Activated CD8-positive, alpha-beta memory T cell treated with anti-CD3 and anti-CD28 coated beads, Interleukin-2, amount 50 U/mL, for 1 hour (primary cell): ENCODE results near the gene TLCD2.
A peak's percentile ranks its signal among the peaks of the same experiment; 100 is the strongest.
"Not testable (repeated sequence)": the region's sequence is repeated elsewhere in the genome, so short reads cannot be mapped to it uniquely, and the experiment has no call there.

Experiments used
- DNase-seq: peaks from one replicate; pipeline ENCODE4 v3.0.0-alpha.2; 2020; ENCODE audit errors: extremely low read depth

TLCD2 gene

DNA sequence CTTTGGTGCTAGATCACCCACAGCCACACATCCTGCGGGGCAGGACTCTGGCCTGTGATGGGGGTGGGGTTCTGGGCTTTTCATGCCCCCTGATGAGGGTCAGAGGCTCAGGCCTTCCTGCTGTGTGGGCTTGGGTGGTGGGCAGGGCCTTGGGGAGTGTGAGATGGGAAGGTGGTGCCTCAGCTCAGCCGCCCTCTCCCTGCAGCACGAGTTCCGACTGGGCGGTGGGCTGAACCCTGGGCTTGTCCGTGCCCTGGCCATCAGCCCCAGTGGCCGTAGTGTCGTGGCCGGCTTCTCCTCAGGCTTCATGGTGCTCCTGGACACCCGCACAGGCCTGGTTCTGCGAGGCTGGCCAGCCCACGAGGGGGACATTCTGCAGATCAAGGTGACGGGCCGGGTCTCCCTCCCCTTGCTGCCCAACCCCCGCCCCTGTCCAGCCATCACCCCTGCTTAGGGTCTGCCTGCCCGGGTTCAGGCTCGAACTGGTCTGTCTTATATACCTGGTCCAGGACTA, 25.7 kb upstream of the TLCD2 start:
- no peak for DNase-seq

DNA sequence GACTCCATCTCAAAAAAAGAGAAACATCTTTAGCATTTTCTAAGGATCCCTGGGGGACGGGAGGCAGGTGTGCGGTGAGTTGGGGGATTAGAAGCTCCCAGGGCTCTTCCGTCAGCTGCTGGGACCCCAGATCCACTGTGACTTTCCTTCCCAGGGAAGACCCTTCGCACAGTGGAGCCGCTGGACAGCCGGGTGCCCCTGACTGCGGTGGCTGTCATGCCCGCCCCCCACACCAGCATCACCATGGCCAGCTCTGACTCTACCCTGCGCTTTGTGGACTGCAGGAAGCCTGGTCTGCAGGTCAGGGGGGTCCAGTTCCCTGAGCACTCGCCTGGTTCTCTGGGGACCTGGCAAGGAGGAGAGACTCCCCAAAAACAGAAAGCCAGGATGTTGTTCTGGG, 25.2 kb upstream of the TLCD2 start:
- DNase-seq: no peak

- DNase-seq: no peak
These were observed 23.6 kb upstream of the TLCD2 start for GRCh38 chr17:1733759-1734158.

- DNase-seq: no peak
These were observed 22.7 kb upstream of the TLCD2 start for GRCh38 chr17:1732833-1733321.

DNA sequence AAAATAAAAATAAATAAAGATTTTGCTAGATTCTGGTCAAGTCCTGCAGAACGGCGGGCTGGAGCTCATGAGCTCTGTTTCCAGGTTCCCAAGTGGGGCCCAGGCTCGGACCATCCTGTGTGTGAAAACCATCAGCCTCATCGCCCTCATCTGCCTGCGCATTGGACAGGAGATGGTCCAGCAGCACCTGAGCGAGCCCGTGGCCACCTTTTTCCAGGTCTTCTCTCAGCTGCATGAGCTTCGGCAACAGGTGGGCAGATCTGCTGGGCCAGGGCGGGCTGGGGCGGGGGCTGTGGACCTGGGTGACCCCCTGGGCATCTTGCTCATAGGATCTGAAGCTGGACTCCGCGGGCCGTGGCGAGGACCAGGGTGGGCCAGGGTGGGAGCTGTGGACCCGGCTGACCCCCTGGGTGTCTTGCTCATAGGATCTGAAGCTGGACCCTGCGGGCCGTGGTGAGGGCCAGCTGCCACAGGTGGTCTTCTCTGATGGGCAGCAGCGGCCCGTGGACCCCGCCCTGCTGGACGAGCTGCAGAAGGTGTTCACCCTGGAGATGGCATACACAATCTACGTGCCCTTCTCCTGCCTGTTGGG, 22.2 kb upstream of the TLCD2 start:
- DNase-seq: no peak

DNA sequence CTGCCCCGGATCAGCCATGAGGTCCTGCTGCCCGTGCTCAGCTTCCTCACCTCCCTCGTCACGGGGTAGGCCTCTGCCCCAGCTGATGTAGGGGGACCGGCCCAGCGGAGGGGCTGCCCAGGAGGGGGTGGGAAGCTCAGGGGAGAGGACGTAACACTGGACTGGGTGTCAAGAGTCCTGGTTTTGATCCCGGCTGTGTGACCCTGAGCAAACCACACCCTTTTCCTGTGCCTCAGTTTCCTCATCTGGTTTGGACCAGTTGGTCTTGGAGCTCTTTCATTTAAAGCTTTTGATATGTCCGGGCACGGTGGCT, 21.0 kb upstream of the TLCD2 start:
- DNase-seq: no peak

DNA sequence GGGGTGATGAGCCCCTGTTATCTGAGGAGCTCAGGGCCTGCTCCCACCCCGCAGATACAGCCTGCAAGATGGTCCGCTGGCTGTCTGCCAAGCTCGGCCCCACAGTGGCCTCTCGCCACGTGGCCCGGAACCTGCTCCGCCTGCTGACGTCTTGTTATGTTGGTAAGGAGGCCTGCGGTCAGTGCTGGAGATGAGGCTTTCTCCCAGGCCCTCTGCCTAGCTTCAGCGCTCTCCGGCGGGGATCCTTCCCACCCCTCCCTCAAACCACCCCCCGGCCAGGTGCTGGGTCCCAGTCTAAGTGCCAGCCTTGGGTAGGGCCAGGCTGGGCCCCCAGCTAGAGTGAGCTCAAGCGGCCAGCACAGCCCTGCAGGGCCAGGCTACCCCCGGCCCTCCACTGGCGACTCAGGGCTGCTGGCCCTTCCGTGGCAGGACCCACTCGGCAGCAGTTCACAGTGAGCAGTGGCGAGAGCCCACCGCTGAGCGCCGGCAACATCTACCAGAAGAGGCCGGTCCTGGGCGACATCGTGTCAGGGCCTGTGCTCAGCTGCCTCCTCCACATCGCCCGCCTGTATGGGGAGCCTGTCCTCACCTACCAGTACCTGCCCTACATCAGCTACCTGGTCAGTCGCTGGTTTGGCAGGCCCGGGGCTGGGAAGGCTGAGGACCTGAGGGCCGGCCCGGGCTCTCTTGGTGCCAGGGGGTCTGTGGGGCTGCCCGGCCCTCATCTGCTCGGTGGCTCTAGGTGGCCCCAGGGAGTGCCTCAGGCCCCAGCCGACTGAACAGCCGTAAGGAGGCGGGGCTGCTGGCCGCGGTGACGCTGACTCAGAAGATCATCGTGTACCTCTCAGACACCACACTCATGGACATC, 20.4 kb upstream of the TLCD2 start:
- DNase-seq: no peak

DNA sequence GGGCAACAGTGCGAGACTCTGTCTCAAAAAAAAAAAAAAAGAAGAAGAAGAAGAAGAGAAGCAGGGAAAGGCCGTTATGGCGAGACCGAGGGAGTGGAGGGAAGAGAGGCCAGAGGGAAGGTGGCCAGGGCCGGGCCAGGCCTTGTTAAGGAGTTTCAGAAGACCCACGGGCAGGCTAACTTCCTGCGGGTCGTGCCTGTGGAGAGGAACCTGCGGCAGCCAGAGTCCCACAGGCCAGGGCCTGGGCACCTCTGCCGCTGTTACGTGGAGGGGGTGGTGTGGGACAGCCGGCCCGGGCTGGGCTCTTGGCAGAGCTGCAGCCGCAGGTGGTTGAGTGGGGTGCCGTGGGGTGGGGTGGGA, 19.8 kb upstream of the TLCD2 start:
- no peak for DNase-seq

DNA sequence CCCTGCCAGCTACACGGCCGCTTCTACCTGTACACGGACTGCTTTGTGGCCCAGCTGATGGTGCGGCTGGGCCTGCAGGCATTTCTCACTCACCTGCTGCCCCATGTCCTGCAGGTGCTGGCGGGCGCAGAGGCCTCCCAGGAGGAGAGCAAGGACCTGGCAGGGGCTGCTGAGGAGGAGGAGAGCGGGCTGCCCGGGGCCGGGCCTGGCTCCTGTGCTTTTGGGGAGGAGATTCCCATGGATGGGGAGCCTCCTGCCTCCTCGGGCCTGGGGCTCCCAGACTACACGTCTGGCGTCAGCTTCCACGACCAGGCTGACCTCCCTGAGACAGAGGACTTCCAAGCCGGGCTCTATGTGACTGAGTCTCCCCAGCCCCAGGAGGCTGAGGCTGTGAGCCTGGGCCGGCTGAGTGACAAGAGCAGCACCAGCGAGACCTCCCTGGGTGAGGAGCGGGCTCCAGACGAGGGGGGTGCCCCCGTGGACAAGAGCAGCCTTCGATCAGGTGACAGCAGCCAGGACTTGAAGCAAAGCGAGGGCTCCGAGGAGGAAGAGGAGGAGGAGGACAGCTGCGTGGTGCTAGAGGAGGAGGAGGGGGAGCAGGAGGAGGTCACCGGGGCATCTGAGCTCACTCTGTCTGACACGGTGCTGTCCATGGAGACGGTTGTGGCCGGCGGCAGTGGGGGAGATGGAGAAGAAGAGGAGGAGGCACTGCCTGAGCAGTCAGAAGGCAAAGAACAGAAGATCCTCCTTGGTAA, 17.9 kb upstream of the TLCD2 start:
- no peak for DNase-seq

DNA sequence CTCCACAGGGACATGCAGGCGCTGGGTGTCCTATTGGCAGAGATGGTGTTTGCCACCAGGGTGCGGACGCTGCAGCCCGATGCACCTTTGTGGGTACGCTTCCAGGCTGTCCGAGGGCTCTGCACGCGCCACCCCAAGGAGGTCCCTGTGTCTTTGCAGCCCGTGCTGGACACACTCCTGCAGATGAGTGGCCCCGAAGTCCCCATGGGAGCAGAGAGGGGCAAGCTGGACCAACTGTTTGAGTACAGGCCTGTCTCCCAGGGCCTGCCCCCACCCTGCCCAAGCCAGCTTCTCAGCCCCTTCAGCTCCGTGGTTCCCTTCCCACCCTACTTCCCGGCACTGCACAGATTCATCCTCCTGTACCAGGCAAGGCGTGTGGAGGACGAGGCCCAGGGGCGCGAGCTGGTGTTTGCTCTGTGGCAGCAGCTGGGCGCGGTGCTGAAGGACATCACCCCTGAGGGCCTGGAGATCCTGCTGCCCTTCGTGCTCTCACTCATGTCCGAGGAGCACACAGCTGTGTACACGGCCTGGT, 17.1 kb upstream of the TLCD2 start:
- DNase-seq: no peak

DNA sequence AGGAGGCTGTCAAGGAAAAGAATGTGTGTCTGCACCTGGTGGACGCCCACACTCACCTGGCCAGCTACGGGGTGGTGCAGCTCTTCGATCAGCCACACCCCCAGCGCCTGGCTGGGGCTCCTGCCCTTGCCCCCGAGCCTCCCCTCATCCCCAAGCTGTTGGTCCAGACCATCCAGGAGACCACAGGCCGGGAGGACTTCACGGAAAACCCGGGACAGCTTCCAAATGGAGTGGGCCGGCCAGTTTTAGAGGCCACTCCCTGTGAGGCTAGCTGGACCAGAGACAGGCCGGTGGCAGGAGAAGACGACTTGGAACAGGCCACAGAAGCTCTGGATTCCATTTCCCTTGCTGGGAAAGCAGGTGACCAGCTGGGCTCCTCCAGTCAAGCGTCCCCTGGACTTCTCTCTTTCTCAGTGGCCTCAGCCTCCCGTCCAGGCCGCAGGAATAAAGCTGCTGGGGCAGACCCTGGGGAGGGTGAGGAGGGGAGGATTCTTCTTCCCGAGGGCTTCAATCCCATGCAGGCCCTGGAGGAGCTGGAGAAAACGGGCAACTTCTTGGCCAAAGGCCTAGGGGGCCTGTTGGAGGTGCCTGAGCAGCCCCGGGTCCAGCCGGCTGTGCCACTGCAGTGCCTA, 16.6 kb upstream of the TLCD2 start:
- DNase-seq: no peak

DNA sequence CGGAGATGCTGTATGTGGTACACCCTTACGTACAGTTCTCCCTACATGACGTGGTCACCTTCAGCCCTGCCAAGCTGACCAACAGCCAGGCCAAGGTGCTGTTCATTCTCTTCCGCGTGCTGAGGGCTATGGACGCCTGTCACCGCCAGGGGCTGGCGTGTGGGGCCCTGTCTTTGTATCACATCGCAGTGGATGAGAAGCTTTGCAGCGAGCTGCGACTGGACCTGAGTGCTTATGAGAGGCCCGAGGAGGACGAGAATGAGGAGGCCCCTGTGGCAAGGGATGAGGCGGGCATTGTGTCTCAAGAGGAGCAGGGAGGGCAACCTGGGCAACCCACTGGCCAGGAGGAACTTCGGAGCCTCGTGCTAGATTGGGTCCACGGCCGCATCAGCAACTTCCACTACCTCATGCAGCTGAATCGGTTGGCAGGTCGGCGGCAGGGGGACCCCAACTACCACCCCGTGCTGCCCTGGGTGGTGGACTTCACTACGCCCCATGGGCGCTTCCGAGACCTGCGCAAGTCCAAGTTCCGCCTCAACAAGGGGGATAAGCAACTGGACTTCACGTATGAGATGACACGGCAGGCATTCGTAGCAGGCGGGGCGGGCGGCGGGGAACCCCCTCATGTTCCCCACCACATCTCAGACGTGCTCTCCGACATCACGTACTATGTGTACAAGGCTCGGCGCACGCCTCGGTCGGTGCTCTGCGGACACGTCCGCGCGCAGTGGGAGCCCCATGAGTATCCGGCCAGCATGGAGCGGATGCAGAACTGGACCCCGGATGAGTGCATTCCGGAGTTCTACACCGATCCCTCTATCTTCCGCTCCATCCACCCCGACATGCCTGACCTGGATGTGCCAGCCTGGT, 15.7 kb upstream of the TLCD2 start:
- DNase-seq: no peak

GRCh38 chr17:1724869-1725641, 14.9 kb upstream of the TLCD2 start:
- DNase-seq: no peak

DNA sequence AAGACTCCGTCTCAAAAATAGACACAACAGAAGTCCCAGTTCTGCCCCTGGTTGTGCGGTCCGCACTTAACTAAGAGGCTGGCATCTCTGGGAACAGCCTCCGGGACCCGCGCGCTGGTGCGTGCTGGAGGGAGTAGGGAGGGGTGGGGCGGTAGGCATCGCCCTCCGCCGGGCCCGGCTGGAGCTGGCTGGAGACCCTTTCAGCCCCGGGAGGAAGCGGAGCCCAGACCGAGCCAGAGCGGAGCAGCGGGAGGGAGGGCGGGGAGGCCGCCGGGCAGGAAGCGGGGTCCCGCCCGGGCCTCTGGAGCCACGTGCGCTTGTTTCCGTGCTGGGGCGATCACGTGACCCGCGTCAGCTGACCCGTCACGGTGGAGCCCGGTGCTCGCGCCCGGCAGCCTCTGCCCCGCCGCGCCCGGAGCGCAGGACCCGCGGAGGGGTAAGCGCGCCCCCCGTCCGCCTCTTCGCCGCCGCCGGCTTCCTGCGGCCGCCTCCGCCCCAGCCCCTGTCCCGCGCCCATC, 14.2 kb upstream of the TLCD2 start, which contains the start of gene WDR81:
Gene WDR81 (plus strand): TSS at position 354 of the 518 bp plus-strand sequence. CDS start 256 bp downstream, outside the sequence.
- DNase-seq: peak; percentile 53

DNA sequence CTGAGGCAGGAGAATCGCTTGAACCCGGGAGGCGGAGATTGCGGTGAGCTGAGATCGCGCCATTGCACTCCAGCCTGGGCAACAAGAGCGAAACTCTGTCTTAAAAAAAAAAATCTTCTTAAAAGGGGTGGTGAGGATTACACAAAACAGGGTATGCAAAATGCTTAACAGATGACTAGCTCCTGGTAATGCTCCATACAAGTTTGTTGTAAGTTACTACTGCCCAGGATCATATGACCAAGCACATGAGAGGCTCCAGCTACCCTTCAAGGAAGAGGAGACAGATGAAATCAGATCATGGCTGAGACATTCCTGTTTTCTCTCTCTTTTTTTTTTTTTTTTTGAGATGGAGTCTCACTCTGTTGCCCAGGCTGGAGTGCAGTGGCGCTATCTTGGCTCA, 11.8 kb upstream of the TLCD2 start:
- DNase-seq: not testable (repeated sequence)

- no peak for DNase-seq
These were observed 10.7 kb upstream of the TLCD2 start for GRCh38 chr17:1720856-1721386.

- no peak for DNase-seq
These were observed 8.4 kb upstream of the TLCD2 start for GRCh38 chr17:1718362-1719165.

DNA sequence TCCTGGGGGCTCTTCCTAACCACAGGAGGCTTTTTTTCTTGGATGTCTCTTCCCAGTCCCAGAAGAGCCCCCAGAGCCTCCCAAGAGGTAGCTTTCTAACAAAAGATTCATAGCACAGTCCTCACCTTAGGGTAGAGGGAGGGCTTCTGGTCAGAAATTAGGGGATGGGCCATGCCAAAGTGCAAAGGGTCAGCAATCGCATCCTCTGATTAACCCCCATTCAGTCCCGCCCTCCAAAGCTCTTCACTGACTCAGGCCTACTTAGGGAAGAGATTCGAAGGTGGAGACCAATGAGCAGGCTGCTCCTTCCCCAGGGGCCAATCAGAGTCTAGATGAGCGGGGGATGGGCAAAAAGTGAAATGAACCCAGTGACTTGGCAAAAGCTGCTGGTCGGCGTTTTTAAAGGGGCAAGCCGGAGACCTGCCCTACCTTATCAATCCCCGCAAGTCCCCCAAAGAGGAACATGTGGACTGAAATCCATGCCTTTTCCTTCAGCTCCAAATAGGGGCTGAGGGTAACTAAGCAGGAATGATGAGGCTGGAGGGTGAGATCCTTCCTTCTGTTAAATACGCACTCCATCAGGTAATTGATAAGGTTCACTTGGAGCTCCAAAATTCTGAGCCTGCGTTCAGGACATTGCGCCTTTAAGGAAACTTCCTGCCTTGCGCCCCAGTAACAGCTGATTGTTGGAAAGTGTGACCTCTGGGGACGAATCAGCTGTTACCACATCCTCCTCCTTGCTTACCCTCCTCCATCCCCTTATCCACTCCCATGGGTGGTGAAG, 6.9 kb upstream of the TLCD2 start:
- peak; percentile 54 for DNase-seq
